ENCODE data around the gene CIROP. TPM values are rescaled to one million over a fixed set of nuclear protein-coding genes. Genes with fewer than 3 reads are reported as not detected.
A peak's percentile ranks its signal among the peaks of the same experiment; 100 is the strongest.

The CIROP gene
- total and polyA plus RNA-seq, 3 donors from 2014 or later: not detected

GRCh38 chr14:23128969-23129758 is 24.4 kb upstream of the CIROP start:
- Histone ChIP-seq H3K4me1 (peaks cover 9% of the 10 kb centered on the region), H3K27me3 (no peaks in the 10 kb centered on the region), H3K27ac (peak overlapping the region in 1 of 2 donors; percentile 14), H3K9me3 (no peaks in the 10 kb centered on the region), H3K36me3 (ENCODE audit: low read depth, missing control alignments) (no peaks in the 10 kb centered on the region), H3K4me3 (no peak overlapping the region)
- 71 to 86% methylated on average over 7 of the region's 7 CpGs for WGBS, 2 donors
- intact Hi-C loops (cut with DNase I; ENCODE audit: low total_unique reads): no loop called here
- no peak for DNase-seq
- TF ChIP-seq POLR2A (IDR thresholded peaks at IDR 0.05) (no peak), CTCF (IDR thresholded peaks at IDR 0.05) (no peak)

GRCh38 chr14:23127861-23128260 is 23.1 kb upstream of the CIROP start:
- intact Hi-C loops (cut with DNase I; ENCODE audit: low total_unique reads): no loop called here
- no peaks in the 10 kb centered on the region for H3K27me3 ChIP-seq
- no peak for DNase-seq
- H3K4me1 ChIP-seq: peaks cover 16% of the 10 kb centered on the region
- no peaks in the 10 kb centered on the region for H3K9me3 ChIP-seq
- 91 to 98% methylated on average over 3 of the region's 3 CpGs for WGBS, 2 donors
- peak overlapping the region in 1 of 2 donors; percentile 19 for H3K27ac ChIP-seq
- TF ChIP-seq CTCF (IDR thresholded peaks at IDR 0.05): no peak
- no peak for TF ChIP-seq POLR2A (IDR thresholded peaks at IDR 0.05)
- no peak overlapping the region for H3K4me3 ChIP-seq
- no peaks in the 10 kb centered on the region for H3K36me3 ChIP-seq (ENCODE audit: low read depth, missing control alignments)

GRCh38 chr14:23126548-23127278 is 21.9 kb upstream of the CIROP start:
- TF ChIP-seq POLR2A (IDR thresholded peaks at IDR 0.05) (no peak), CTCF (IDR thresholded peaks at IDR 0.05) (no peak)
- 74 to 84% methylated on average over 8 of the region's 8 CpGs for WGBS, 2 donors
- H3K4me1 ChIP-seq: peaks cover 17% of the 10 kb centered on the region
- no peak overlapping the region for H3K4me3 ChIP-seq
- intact Hi-C loops (cut with DNase I; ENCODE audit: low total_unique reads): no loop called here
- no peaks in the 10 kb centered on the region for H3K36me3 ChIP-seq (ENCODE audit: low read depth, missing control alignments)
- no peak overlapping the region for H3K27ac ChIP-seq
- no peaks in the 10 kb centered on the region for H3K9me3 ChIP-seq
- no peaks in the 10 kb centered on the region for H3K27me3 ChIP-seq
- DNase-seq: no peak

GRCh38 chr14:23125933-23126524 is 21.2 kb upstream of the CIROP start:
- H3K27ac ChIP-seq: peak overlapping the region in 1 of 2 donors; percentile 36
- H3K4me1 ChIP-seq: peaks cover 24% of the 10 kb centered on the region
- H3K4me3 ChIP-seq: no peak overlapping the region

More at GRCh38 chr14:23125933-23126524, 21.2 kb upstream of the CIROP start:
- Histone ChIP-seq H3K27me3 (no peaks in the 10 kb centered on the region), H3K36me3 (ENCODE audit: low read depth, missing control alignments) (no peaks in the 10 kb centered on the region), H3K9me3 (no peaks in the 10 kb centered on the region)
- TF ChIP-seq CTCF (IDR thresholded peaks at IDR 0.05) (no peak), POLR2A (IDR thresholded peaks at IDR 0.05) (no peak)
- intact Hi-C loops (cut with DNase I; ENCODE audit: low total_unique reads): no loop called here
- WGBS, 2 donors: 44 to 54% methylated on average over 4 to 9 of the region's 9 CpGs
- peak; percentile 55 for DNase-seq

Measured in testis (tissue), 3 donors.